Fibroblast of pulmonary artery (primary cell): ENCODE results near the gene PLAC8.

Source experiments
- DNase-seq: peaks from one replicate; pipeline ENCODE4 v3.0.0-alpha.2; 2010; ENCODE audit warnings: low read depth
- H3K4me3 ChIP-seq: replicated peaks from 2 replicates; pipeline ENCODE4 v1.5.1; 2011; ENCODE audit warnings: low read depth, mild to moderate bottlenecking, control low read depth, low read length, moderate library complexity
- TF ChIP-seq, protein P1 (sequence below): IDR thresholded peaks from 2 replicates; pipeline ENCODE4 v1.5.1; 2011; ENCODE audit warnings: mild to moderate bottlenecking, control low read depth, low read length, inconsistent platforms; ENCODE audit errors: missing control alignments

The PLAC8 gene

DNA sequence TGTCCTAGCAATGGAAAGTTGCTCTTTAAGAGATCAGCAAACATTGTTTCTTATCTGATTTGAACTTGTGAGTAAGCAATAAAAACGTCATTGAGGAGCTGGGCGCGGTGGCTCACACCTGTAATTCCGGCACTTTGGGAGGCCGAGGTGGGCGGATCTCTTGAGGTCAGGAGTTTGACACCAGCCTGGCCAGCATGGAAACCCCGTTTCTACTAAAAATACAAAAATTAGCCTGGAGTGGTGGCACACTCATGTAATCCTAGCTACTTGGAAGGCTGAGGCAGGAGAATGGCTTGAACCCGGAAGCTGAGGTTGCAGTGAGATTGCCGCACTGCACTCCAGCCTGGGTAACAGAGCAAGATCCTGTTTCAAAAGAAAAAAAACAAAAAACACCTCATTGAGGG is 11.2 kb upstream of the PLAC8 start:
- no peak overlapping the region for H3K4me3 ChIP-seq
- TF ChIP-seq, protein P1, sequence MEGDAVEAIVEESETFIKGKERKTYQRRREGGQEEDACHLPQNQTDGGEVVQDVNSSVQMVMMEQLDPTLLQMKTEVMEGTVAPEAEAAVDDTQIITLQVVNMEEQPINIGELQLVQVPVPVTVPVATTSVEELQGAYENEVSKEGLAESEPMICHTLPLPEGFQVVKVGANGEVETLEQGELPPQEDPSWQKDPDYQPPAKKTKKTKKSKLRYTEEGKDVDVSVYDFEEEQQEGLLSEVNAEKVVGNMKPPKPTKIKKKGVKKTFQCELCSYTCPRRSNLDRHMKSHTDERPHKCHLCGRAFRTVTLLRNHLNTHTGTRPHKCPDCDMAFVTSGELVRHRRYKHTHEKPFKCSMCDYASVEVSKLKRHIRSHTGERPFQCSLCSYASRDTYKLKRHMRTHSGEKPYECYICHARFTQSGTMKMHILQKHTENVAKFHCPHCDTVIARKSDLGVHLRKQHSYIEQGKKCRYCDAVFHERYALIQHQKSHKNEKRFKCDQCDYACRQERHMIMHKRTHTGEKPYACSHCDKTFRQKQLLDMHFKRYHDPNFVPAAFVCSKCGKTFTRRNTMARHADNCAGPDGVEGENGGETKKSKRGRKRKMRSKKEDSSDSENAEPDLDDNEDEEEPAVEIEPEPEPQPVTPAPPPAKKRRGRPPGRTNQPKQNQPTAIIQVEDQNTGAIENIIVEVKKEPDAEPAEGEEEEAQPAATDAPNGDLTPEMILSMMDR = no peak
- no peak for DNase-seq

DNA sequence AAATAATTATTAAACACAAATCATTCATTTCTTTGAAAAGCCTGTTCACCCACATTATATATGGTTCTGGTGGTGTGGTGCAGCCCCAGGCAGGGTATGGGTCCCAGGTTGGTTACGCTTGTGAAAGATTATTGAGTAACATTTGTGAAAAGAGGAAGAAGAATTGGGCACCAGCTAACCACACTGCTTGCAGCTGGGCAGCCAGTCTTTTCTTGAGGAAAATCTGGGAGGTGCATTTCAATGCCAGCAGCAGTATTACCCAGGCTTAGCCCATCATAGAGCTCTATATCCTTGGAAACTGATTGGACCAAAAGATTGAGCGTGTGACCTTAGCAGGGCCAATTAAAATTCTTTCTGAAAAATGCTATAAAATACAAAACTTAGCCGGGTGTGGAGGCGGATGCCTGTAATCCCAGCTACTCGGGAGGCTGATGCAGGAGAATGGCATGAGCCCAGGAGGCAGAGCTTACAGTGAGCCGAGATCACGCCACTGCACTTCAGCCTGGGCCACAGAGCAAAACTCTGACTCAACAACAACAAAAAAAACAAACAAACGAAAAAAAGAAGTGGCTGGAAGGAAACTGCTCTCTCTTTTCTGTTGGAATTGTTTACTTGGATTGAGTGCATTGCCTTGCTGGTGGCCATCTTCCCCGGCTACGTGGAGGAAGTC is 9.7 kb upstream of the PLAC8 start:
- H3K4me3 ChIP-seq = no peak overlapping the region
- TF ChIP-seq, protein P1 = no peak
- no peak for DNase-seq

DNA sequence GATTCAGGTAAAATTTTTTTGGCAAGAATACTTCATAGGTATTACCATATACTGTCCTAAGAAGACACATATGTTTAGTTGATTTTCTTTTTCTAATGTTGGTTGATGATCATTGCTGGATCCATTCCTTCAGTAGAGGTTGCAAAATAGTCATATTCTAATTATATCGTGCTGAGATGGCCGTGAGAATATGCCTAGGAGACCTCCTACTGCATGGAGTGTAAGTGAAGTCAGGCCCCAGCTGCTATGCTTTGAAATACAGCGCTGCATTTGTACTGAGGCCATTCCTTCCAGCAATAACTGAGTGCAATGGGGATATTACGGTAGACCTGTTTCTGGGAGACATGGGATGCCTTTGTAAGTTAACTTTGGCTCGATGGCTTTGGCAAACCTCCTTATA is 6.7 kb upstream of the PLAC8 start:
- H3K4me3 ChIP-seq = no peak overlapping the region
- TF ChIP-seq, protein P1 = no peak
- no peak for DNase-seq

DNA sequence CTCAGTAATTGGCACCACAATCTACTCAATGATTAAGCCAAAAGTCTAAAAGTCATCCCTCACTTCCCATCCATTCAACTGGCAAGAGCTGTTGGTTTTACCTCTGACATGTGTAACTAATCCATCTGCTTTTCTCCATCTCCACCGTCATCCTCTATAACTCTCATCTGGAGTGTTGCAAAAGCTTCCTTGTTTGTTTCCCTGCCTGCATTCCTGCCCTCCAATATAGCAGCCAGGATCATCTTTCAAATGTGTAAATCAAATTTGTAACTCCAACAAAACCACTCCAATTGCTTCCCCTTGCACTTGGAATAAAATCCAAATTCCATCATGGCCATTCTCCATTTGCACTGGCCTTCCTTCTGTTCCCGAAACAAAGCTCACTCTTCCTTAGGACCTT is 4.3 kb upstream of the PLAC8 start:
- no peak for DNase-seq
- TF ChIP-seq, protein P1 = no peak
- H3K4me3 ChIP-seq = no peak overlapping the region

DNA sequence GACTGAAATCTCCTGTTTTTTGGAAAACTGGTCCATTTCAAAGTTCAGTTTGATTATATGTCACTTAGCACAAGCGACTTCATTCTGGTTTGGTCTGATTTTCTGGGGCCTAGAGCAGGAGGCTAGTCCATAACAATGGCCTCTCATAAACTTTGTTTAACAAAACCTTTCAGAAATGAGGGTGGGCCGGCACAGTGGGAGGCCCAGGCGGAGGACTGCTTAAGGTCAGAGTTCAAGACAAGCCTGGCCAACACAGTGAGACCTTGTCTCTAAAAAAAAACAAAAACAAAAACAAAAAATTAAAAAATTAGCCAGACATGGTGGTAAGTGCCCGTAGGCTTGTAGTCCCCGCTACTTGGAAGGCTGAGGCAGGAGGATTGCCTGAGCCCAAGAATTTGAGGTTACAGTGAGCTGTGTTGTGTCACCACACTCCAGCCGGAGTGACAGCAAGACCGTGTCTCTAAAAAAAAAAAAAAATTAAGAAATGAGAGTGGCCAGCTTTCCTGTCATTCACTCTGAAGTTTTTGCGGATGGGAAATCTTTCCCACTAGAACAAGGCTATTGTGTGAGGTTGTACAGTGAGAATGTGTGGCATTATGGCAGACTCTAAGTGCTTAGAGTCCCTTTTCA is 1.2 kb upstream of the PLAC8 start:
- DNase-seq = no peak
- TF ChIP-seq, protein P1 = no peak
- no peak overlapping the region for H3K4me3 ChIP-seq

DNA sequence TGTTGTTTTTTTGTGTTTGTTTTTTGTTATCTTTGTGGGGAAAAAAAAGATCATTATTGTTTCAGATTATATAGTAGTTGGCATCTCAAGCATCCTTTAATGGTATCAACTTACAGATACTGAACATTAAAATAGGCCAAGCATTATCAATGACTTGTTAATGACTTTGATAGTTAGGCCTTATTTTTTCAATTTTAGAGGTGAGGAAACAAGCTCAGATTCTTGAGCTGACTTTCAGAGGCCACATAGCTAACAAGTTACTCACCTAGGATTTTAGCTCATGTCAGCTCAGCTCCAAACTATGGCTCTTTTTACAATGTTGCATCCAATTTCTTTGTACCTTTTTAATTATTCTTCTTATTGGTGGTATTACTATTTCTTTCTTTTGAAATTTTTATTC is 471 bp upstream of the PLAC8 start:
- H3K4me3 ChIP-seq = no peak overlapping the region
- TF ChIP-seq, protein P1 = no peak
- peak; percentile 47 for DNase-seq

DNA sequence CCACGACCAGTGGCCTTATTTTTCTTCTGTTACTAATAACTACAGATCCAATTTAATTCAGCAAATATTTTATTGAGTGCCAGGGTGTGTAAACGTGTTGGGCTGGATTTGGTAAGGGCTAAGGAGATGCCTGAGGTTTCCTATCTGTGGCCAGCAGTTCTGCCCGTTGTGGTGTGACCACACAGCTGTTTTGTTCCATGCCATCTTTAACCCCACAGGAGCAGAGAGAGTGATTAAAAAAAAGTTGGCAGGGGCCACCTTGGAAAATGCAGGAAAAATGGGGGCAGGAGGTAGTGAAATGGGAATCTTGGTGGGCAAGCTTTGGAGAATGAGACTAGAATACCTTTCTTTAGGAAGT is 1.1 kb downstream of the PLAC8 start:
- TF ChIP-seq, protein P1 = no peak
- no peak for DNase-seq
- no peak overlapping the region for H3K4me3 ChIP-seq
